Inferior parietal cortex (tissue), 1 donor: ENCODE results near the gene GCNT4.
"Not testable (repeated sequence)": the region's sequence is repeated elsewhere in the genome, so short reads cannot be mapped to it uniquely, and the experiment has no call there.

ENCODE experiments used
- DNase-seq: peaks from one replicate; pipeline ENCODE4 v3.0.0-alpha.2; 2016; ENCODE audit errors: extremely low spot score

GCNT4 gene

GRCh38 chr5:75052192-75053053, at the start of gene GCNT4:
GCNT4 (minus strand) TSS chr5:75052558; CDS start chr5:75030037, 22,521 bp downstream.
- DNase-seq: no peak

- DNase-seq: not testable (repeated sequence)
These were observed 43.6 kb upstream of the GCNT4 start for GRCh38 chr5:75095956-75096355.

- DNase-seq: no peak
These were observed 39.2 kb upstream of the GCNT4 start for GRCh38 chr5:75091597-75091996.

GRCh38 chr5:75089662-75090061, 37.3 kb upstream of the GCNT4 start:
- no peak for DNase-seq

- no peak for DNase-seq
These were observed 36.8 kb upstream of the GCNT4 start for GRCh38 chr5:75089137-75089536.

GRCh38 chr5:75088648-75089047, 36.3 kb upstream of the GCNT4 start:
- no peak for DNase-seq

GRCh38 chr5:75081510-75081909, 29.2 kb upstream of the GCNT4 start:
- no peak for DNase-seq

GRCh38 chr5:75079346-75079745, 27.0 kb upstream of the GCNT4 start:
- DNase-seq: not testable (repeated sequence)

- DNase-seq: no peak
These were observed 25.7 kb upstream of the GCNT4 start for GRCh38 chr5:75078027-75078426.

- no peak for DNase-seq
These were observed 19.7 kb upstream of the GCNT4 start for GRCh38 chr5:75072061-75072460.

GRCh38 chr5:75071100-75071499, 18.7 kb upstream of the GCNT4 start:
- no peak for DNase-seq

- DNase-seq: no peak
These were observed 15.1 kb upstream of the GCNT4 start for GRCh38 chr5:75067434-75067833.

- no peak for DNase-seq
These were observed 10.7 kb upstream of the GCNT4 start for GRCh38 chr5:75062925-75063531.

GRCh38 chr5:75059912-75060545, 7.7 kb upstream of the GCNT4 start:
- DNase-seq: no peak

GRCh38 chr5:75058986-75059535, 6.7 kb upstream of the GCNT4 start:
- DNase-seq: no peak

GRCh38 chr5:75057561-75057960, 5.2 kb upstream of the GCNT4 start:
- DNase-seq: no peak

- no peak for DNase-seq
These were observed 3.4 kb upstream of the GCNT4 start for GRCh38 chr5:75055727-75056144.

GRCh38 chr5:75054134-75054930, 2.0 kb upstream of the GCNT4 start:
- no peak for DNase-seq

- peak; percentile 40 for DNase-seq
These were observed 1.2 kb upstream of the GCNT4 start for GRCh38 chr5:75053304-75054133.

GRCh38 chr5:75053054-75053303, 621 bp upstream of the GCNT4 start:
- DNase-seq: no peak

GRCh38 chr5:75051217-75051751, 1.1 kb downstream of the GCNT4 start:
- no peak for DNase-seq
